CD4-positive, alpha-beta T cell (primary cell): ENCODE data around the gene GPRC5D. TPM values are rescaled to one million over a fixed set of nuclear protein-coding genes. Genes with fewer than 3 reads are reported as not detected.

Source experiments
- ATAC-seq: fragments of 200-7000 bp; cut with Tn5 transposase; one replicate; pipeline ENCODE4 v1.10.0; 2022; ENCODE audit warnings: mild to moderate bottlenecking; ENCODE audit not compliant: poor library complexity
- CTCF ChIA-PET: fragments of 350-600 bp; sonication (Branson Sonifier 250); formaldehyde crosslinking; loops from one replicate; lab custom pipeline; 2021; ENCODE audit warnings: antibody characterized with exemption, inconsistent platforms; lab: Charles Lee
- POLR2A ChIA-PET: fragments of 350-600 bp; sonication (Branson Sonifier 250); formaldehyde crosslinking; loops from one replicate; lab custom pipeline; 2021; ENCODE audit warnings: antibody characterized with exemption, inconsistent platforms; lab: Charles Lee
- DNase-seq, 14 experiments: peaks; one replicate each; pipeline ENCODE4 v3.0.0-alpha.2; 2013 to 2020; ENCODE audit warnings: mixed read lengths in 2 of 14
- H3K27ac ChIP-seq, 2 donors: one replicate each; pipeline versions ENCODE4 v1.5.1 to v1.7.0; 2013; ENCODE audit warnings: low read length in 2 of 2, low read depth in 1 of 2, mild to moderate bottlenecking in 1 of 2
- H3K27me3 ChIP-seq, 2 experiments: 1 replicate in 1 of 2; 2 replicates in 1 of 2; pipeline versions ENCODE4 v1.6.1 to v1.7.0; 2013; ENCODE audit warnings: low read length in 2 of 2, control low read depth in 1 of 2, mild to moderate bottlenecking in 1 of 2, moderate library complexity in 1 of 2; ENCODE audit not compliant: insufficient read depth in 2 of 2, control insufficient read depth in 1 of 2
- H3K36me3 ChIP-seq: one replicate; pipeline ENCODE4 v1.6.1; 2013; ENCODE audit warnings: low read length, control low read depth; ENCODE audit not compliant: insufficient read depth
- H3K4me1 ChIP-seq: one replicate; pipeline ENCODE4 v1.6.1; 2013; ENCODE audit warnings: low read length, control low read depth; ENCODE audit not compliant: insufficient read depth
- H3K4me3 ChIP-seq: one replicate; pipeline ENCODE4 v1.5.1; 2013; ENCODE audit warnings: mild to moderate bottlenecking, low read length, moderate library complexity
- H3K9me3 ChIP-seq, 2 experiments: 1 replicate in 1 of 2; 2 replicates in 1 of 2; pipeline versions ENCODE4 v1.6.1 to v1.7.0; 2013; ENCODE audit warnings: low read length in 2 of 2, mild to moderate bottlenecking in 2 of 2, control low read depth in 1 of 2, moderate library complexity in 1 of 2; ENCODE audit not compliant: control insufficient read depth in 1 of 2, insufficient read depth in 1 of 2
- H3K27ac Mint-ChIP-seq: one replicate; pipeline ENCODE4 v1.8.0; 2020; ENCODE audit warnings: mixed read lengths
- H3K27me3 Mint-ChIP-seq: one replicate; pipeline ENCODE4 v1.8.0; 2021; ENCODE audit warnings: mixed read lengths
- H3K36me3 Mint-ChIP-seq: one replicate; pipeline ENCODE4 v1.8.0; 2021; ENCODE audit warnings: low read depth, mixed read lengths
- H3K4me1 Mint-ChIP-seq: one replicate; pipeline ENCODE4 v1.8.0; 2021; ENCODE audit warnings: low read depth, mixed read lengths
- H3K4me3 Mint-ChIP-seq: one replicate; pipeline ENCODE4 v1.8.0; 2020; ENCODE audit warnings: mild to moderate bottlenecking, mixed read lengths
- H3K9me3 Mint-ChIP-seq: one replicate; pipeline ENCODE4 v1.8.0; 2020; ENCODE audit warnings: mixed read lengths
- CTCF ChIP-seq: fragments of 200-600 bp; IDR thresholded peaks from one replicate; pipeline ENCODE4 v1.8.0; 2022; ENCODE audit warnings: antibody characterized with exemption, mild to moderate bottlenecking
- intact Hi-C, 2 experiments: fragments of 100-400 bp; cut with DNase I in 1 of 2; cut with micrococcal nuclease in 1 of 2; formaldehyde crosslinking; loops; one replicate each; pipeline versions ENCODE4 v1.15.1 to v1.9.0; 2023 to 2025; cut with DNase I, micrococcal nuclease
- total RNA-seq, 174 experiments: library from RNA in 2 of 174; stranded (reverse) in 2 of 174; gene quantifications; one replicate each; pipeline ENCODE4 v1.2.3 and lab custom pipeline; 2021 to 2026

The GPRC5D gene
- total RNA-seq, 2 experiments from 2014 or later = not detected

DNA sequence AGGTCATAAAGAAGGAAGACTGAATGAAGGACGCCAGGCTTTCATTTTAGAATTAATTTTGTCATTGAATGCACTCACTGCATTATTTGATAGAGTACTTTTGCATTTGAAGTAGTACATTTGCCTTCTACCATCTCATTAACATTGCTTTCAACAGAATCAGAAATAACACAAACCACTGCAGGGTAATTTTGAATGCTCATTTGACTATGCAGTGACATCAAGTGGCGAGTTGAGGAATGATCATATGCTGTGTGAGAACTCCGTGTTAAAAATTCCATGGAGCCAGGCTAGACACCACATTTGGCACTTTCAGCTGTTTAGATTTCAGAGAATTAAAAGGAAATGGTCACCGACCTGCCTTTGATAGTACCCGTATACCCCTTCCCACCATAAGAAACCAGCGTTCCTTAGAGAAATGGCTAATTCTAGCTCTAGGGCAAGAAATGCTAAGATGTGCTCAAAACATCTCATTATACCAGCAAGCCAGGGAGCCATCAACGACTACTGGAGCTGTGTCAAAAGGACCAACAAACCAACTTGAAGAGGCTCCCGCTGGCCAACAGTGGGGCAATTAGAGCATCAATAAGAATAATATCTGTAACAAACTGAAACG lies 31.6 kb upstream of the GPRC5D start:
- intact Hi-C loops = loop anchor here (1.0 to 2.0 kb wide), 5 partner anchors 67 to 195 kb away; no protein-coding TSS in a partner anchor
- H3K4me3 ChIP-seq = no peak overlapping the region
- no peaks in the 10 kb centered on the region for H3K27me3 Mint-ChIP-seq
- H3K4me1 Mint-ChIP-seq = no peaks in the 10 kb centered on the region
- H3K27ac ChIP-seq = no peak overlapping the region
- ATAC-seq (peak; percentile 44), DNase-seq (peak in 4 of 14 experiments; percentile 16 to 41 (median 30))
- CTCF ChIA-PET = no interaction called here
- peak; percentile 59 for TF ChIP-seq CTCF
- no peaks in the 10 kb centered on the region for H3K9me3 Mint-ChIP-seq
- H3K27ac Mint-ChIP-seq = no peak overlapping the region
- H3K4me3 Mint-ChIP-seq = no peak overlapping the region
- H3K4me1 ChIP-seq = no peaks in the 10 kb centered on the region
- H3K36me3 Mint-ChIP-seq = peaks cover 38% of the 10 kb centered on the region
- no peaks in the 10 kb centered on the region for H3K9me3 ChIP-seq
- POLR2A ChIA-PET = no interaction called here
- H3K36me3 ChIP-seq = peaks cover 26% of the 10 kb centered on the region
- no peaks in the 10 kb centered on the region for H3K27me3 ChIP-seq

DNA sequence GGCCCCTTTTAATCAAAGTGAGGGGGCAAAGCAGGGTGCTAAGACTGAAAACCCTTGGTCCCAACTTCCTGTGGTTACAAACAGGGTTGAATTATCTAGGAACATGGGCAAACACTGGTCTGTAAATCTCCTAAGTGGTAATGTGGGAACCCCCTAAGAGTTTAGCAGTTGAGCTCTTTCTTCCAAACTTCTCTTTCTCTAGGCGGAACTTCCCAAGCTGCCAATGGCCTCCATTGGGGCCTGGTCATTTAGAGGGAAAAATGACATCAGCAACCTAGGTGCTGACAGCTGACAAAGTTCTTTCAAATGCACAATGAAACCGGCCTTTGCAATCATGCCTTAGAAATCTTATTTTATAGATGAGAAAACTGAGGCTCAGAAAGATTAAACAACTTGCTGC lies 30.4 kb upstream of the GPRC5D start:
- DNase-seq (no peak), ATAC-seq (no peak)
- no peaks in the 10 kb centered on the region for H3K4me1 Mint-ChIP-seq
- H3K4me3 Mint-ChIP-seq = no peak overlapping the region
- H3K27me3 Mint-ChIP-seq = no peaks in the 10 kb centered on the region
- H3K27ac Mint-ChIP-seq = no peak overlapping the region
- ChIA-PET POLR2A (no interaction called here), CTCF (no interaction called here)
- no peaks in the 10 kb centered on the region for H3K27me3 ChIP-seq
- H3K4me1 ChIP-seq = no peaks in the 10 kb centered on the region
- H3K27ac ChIP-seq = no peak overlapping the region
- no peaks in the 10 kb centered on the region for H3K9me3 Mint-ChIP-seq
- no peak for TF ChIP-seq CTCF
- no peak overlapping the region for H3K4me3 ChIP-seq
- no peaks in the 10 kb centered on the region for H3K9me3 ChIP-seq
- peaks cover 27% of the 10 kb centered on the region for H3K36me3 Mint-ChIP-seq
- peaks cover 23% of the 10 kb centered on the region for H3K36me3 ChIP-seq
- intact Hi-C loops = loop anchor here (2.0 kb wide), 3 partner anchors 66 to 194 kb away; no protein-coding TSS in a partner anchor

GRCh38 chr12:12979731-12980259 lies 27.8 kb upstream of the GPRC5D start:
- H3K36me3 ChIP-seq = peaks cover 14% of the 10 kb centered on the region
- Mint-ChIP-seq H3K4me3 (no peak overlapping the region), H3K9me3 (no peaks in the 10 kb centered on the region), H3K27ac (no peak overlapping the region), H3K36me3 (peaks cover 32% of the 10 kb centered on the region), H3K27me3 (no peaks in the 10 kb centered on the region), H3K4me1 (no peaks in the 10 kb centered on the region)
- no peaks in the 10 kb centered on the region for H3K9me3 ChIP-seq
- intact Hi-C loops = no loop called here
- no peak for TF ChIP-seq CTCF
- no peak overlapping the region for H3K4me3 ChIP-seq
- no peak overlapping the region for H3K27ac ChIP-seq
- H3K4me1 ChIP-seq = no peaks in the 10 kb centered on the region
- CTCF ChIA-PET = no interaction called here
- DNase-seq (no peak), ATAC-seq (no peak)
- POLR2A ChIA-PET = no interaction called here
- H3K27me3 ChIP-seq = no peaks in the 10 kb centered on the region
